HG02943 (cell line): ENCODE results near the gene USP6.
"Not testable (repeated sequence)": the region's sequence is repeated elsewhere in the genome, so short reads cannot be mapped to it uniquely, and the experiment has no call there.

ENCODE experiments used
- ATAC-seq: cut with Tn5 transposase; IDR thresholded peaks from one replicate; pipeline ENCODE4 v1.9.1; 2021; ENCODE audit warnings: mild to moderate bottlenecking, low read depth, moderate library complexity; ENCODE audit not compliant: unreplicated experiment

Gene USP6

DNA sequence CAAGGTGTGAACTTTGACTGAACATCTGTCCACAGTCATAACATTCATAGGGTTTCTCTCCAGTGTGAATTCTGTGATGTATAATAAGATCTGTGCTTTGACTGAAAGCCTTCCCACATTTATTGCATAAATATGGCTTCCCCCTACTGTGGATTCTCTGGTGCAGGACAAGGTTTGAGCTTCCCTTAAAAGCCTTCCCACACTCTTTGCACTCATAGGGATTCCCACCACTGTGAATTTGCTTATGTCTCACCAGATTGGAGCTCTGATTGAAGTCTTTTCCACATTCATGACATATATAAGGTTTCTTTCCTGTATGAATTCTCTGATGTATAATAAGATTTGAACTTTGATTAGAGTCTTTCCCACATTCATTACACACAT lies 67.6 kb downstream of the USP6 start:
- ATAC-seq = no peak

GRCh38 chr17:5184288-5184687 lies 68.5 kb downstream of the USP6 start:
- ATAC-seq = no peak

DNA sequence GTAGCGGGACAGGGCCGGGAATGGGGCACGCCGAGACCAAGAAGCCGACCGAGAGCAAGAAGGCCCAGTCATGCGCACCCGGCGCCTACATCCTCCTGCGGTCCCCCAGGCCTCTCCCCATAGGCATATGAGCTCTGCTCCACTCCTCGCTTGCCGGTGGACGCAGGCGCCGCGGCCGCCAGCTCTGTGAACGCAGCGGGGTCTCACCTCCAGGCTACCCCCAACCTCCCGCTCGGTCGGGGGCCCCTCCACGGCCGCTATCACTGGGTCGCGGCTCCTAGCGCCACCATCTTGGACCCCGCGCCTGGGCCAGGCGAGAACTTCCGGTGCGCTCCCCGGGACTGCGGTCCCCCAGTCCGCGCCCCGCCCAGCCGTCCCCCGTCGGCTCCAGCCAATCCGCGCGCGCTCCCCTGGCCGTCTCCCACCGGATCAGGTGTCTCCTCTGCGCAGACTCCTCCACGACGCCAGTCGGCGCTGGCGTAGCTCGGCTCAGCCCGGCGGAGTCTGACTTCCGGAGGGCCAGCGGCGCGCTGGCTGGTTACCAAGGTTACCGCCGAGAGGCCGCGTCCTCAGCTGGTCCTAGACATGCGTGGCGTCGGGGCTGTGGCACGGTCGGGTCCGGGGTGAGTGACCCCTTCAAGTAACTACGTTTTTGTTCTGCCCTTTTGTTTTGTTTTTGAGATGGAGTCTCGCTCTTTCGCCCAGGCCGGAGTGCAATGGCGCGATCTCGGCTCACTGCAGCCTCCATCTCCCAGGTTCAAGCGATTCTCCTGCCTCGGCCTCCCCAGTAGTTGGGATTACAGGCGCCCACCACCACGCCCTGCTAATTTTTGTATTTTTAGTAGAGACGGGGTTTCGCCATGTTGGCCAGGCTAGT lies 75.9 kb downstream of the USP6 start, which contains the start of gene ZNF594:
TSS of gene ZNF594 (minus strand) at position 328 of the 877 bp plus-strand sequence. CDS start 7,612 bp downstream, outside the sequence.
- ATAC-seq = peak; percentile 89

- ATAC-seq = no peak
Observed at GRCh38 chr17:5194346-5194745, 78.5 kb downstream of the USP6 start.

DNA sequence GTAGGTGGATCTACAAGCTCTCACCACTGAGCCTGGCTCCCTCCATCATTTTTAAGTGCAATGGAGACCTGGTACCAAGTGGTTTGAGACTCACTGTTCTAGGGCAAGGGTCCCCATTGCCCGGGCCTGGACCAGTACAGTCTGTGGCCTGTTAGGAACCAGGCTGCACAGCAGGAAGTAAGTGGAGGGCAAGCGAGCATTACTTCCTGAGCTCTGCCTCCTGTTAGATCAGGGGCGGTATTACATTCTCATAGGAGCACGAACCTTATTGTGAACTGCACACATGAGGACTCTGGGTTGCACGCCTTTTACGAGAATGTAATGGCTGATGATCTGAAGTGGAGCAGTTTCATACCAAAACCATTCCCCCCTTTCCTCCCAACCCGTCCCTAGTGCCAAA lies 82.6 kb downstream of the USP6 start:
- no peak for ATAC-seq

GRCh38 chr17:5200360-5200759 lies 84.5 kb downstream of the USP6 start:
- ATAC-seq = no peak

DNA sequence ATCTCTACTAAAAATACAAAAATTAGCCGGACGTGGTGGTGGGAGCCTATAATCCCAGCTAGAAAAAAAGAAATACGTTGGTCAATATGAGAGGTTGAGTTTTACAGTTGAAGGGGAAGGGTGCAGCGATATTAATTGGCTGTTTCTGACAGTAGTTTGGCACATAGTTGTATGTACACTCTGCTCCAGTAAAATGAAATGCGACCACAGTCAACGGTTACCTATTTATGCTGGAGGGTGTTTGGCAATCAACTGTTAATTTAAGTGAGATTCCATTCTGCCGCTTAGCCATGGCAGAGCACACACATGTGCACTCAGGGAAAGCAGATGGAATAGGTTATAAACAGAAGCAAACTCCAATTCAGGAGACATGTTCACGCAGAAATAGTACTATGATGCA lies 85.2 kb downstream of the USP6 start:
- ATAC-seq = no peak

GRCh38 chr17:5203178-5203907 lies 87.5 kb downstream of the USP6 start:
- ATAC-seq = no peak

DNA sequence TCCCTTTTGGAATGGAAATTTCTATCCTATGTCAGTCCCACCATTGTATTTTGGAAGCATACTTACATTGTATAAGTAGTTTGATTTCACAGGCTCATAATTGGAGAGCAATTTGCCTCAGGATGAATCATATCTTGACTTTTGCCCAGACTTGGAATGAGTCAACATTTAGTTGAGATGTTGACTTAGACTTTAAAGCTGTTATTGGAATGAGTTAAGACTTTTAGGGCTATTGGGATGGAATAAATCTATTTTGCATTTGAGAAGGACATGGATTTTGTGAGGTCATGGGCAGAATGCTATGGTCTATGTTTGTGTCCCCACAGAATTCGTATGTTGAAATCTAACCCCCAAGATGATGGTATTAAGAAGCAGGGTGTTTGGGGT lies 88.1 kb downstream of the USP6 start:
- no peak for ATAC-seq

DNA sequence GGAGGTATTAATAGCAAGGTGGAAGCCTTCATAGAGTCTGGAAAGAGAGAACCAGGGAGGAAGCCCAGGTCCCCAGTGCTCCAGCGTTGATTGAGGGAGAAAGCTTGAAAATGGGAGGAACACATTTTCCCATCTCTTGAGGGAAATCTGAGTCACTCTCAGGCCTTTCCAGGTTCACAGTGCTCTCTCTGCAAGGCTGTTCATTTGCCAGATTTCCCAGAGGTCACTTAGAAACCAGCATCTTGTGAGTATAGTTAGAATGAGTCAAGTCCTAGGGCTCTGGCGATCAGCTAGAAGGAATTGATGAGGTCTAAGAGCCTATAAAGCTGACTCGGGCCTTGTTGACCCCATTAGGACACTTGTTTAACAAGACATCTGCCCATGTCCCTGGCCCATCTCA lies 93.6 kb downstream of the USP6 start:
- ATAC-seq = no peak

GRCh38 chr17:5210091-5210490 lies 94.3 kb downstream of the USP6 start:
- no peak for ATAC-seq

DNA sequence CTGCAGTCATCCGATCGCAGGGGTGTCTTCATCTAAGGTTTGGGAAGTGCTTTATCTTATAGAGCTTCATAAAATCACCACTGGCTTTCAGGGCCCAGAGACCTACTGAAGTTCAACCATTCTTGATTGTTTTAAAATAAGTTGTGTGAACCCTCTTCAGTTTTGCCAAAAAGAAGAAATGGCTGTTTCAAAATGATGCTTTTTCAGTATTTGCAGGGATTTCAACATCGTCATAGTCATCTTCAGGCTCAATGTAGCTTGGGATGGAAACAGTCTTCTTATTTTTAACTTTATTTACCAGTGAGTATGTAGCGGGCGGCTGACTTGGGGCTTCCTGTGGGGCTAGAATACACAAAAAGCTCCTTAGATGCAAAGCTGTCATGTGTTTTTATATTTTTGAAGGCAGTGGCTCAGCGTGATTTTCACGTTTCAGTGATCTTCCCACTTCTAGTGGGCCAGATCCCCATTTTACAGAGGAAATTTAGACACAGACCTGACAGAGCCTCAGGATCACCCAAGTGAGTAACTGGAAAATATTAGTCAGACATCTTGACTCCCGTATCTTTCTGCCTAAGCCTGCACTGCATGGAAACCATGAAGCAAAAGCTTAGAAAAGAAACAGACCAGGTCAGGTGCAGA lies 94.9 kb downstream of the USP6 start:
- ATAC-seq = no peak

DNA sequence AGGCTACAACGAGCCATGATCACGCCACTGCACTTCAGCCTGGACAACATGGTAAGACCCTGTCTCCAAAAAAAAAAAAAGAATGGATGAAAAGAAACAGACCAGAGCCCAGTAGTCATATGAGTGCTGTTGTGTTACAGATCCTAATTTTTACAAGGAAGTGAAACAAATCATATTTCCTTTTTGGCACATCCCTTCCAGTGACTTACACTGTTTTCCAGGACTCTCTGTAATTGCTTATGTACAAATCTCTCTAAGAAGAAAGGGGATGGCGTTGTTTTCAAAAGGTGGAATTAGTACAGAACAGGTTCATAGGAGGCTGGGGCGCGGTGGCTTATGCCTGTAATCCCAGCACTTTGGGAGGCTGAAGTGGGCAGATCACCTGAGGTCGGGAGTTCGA lies 95.6 kb downstream of the USP6 start:
- ATAC-seq = no peak

DNA sequence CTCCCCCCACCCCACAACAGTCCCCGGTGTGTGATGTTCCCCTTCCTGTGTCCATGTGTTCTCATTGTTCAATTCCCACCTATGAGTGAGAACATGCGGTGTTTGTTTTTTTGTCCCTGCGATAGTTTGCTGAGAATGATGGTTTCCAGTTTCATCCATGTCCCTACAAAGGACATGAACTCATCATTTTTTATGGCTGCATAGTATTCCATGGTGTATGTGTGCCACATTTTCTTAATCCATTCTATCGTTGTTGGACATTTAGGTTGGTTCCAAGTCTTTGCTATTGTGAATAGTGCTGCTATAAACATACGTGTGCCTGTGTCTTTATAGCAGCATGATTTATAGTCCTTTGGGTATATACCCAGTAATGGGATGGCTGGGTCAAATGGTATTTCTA lies 101.7 kb downstream of the USP6 start:
- not testable (repeated sequence) for ATAC-seq

GRCh38 chr17:5219536-5219935 lies 103.7 kb downstream of the USP6 start:
- ATAC-seq = no peak

GRCh38 chr17:5220074-5220473 lies 104.2 kb downstream of the USP6 start:
- no peak for ATAC-seq

DNA sequence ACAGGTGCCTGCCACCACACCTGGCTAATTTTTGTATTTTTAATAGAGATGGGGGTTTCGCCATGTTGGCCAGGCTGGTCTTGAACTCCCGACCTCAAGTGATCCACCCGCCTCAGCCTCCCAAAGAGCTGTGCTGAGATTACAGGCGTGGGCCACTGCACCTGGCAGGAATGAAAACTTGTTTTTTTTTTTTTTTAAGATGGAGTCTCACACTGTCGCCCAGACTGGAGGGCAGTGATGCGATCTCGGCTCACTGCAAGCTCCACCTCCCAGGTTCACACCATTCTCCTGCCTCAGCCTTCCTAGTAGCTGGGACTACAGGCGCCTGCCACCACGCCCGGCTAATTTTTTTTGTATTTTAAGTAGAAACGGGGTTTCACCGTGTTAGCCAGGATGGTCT lies 106.1 kb downstream of the USP6 start:
- not testable (repeated sequence) for ATAC-seq
